Gastroesophageal sphincter (tissue), 4 donors: ENCODE results near the gene RPTOR. TPM values are rescaled to one million over a fixed set of nuclear protein-coding genes. Genes with fewer than 3 reads are reported as not detected.
"Not testable (repeated sequence)": the region's sequence is repeated elsewhere in the genome, so short reads cannot be mapped to it uniquely, and the experiment has no call there.

Experiments
- ATAC-seq: fragments of 150-250 bp; one replicate; pipeline ENCODE4 v1.9.1; 2016; ENCODE audit warnings: mild to moderate bottlenecking, moderate library complexity
- H3K27ac ChIP-seq, 4 donors: fragments of 200-600 bp; sonication (generic) in 3 of 4; 1 replicate in 3 of 4; 2 replicates in 1 of 4; pipeline ENCODE4 v1.5.1; 2016 to 2019
- H3K27me3 ChIP-seq: fragments of 200-600 bp; sonication (generic); one replicate; pipeline ENCODE4 v1.5.1; 2019
- H3K36me3 ChIP-seq, 2 donors: fragments of 200-600 bp; sonication (generic); one replicate each; pipeline ENCODE4 v1.5.1; 2019; ENCODE audit warnings: control low read depth in 1 of 2
- H3K4me1 ChIP-seq, 3 donors: fragments of 200-600 bp; sonication (generic); 1 replicate in 2 of 3; 2 replicates in 1 of 3; pipeline ENCODE4 v1.5.1; 2016 to 2019; ENCODE audit warnings: control low read depth in 2 of 3
- H3K4me3 ChIP-seq, 2 donors: fragments of 200-600 bp; sonication (generic); one replicate each; pipeline ENCODE4 v1.5.1; 2019; ENCODE audit warnings: mild to moderate bottlenecking in 1 of 2, moderate library complexity in 1 of 2
- H3K9me3 ChIP-seq, 3 donors: fragments of 200-600 bp; sonication (generic); one replicate each; pipeline ENCODE4 v1.5.1; 2017 to 2019; ENCODE audit warnings: control low read depth in 2 of 3
- CTCF ChIP-seq, 4 experiments: fragments of 200-600 bp in 2 of 4; fragments of 450-650 bp in 2 of 4; sonication (generic) in 1 of 4; IDR thresholded peaks; one replicate each; pipeline ENCODE4 v1.5.1; 2017 to 2019; ENCODE audit warnings: antibody characterized with exemption in 4 of 4, mild to moderate bottlenecking in 2 of 4, moderate library complexity in 2 of 4
- EP300 ChIP-seq: sonication (generic); formaldehyde crosslinking; IDR thresholded peaks from one replicate; pipeline ENCODE4 v1.6.1; 2017; ENCODE audit warnings: antibody characterized with exemption, mild to moderate bottlenecking
- POLR2A ChIP-seq, 2 donors: fragments of 450-650 bp; IDR thresholded peaks; one replicate each; pipeline ENCODE4 v1.6.1; 2017; ENCODE audit warnings: antibody characterized with exemption in 2 of 2, mild to moderate bottlenecking in 2 of 2, moderate library complexity in 1 of 2
- POLR2AphosphoS5 ChIP-seq: sonication (generic); formaldehyde crosslinking; IDR thresholded peaks from one replicate; pipeline ENCODE4 v1.6.1; 2017; ENCODE audit warnings: antibody characterized with exemption
- WGBS, 2 donors: methylation state at CpG; one replicate each; pipeline ENCODE4 v1.1.5; 2018; ENCODE audit warnings: low coverage in 1 of 2; 5-methylcytosine and 5-hydroxymethylcytosine counted together
- total RNA-seq, 4 donors: library from RNA; depleted of rRNA; stranded (reverse); fragments of >200 nt; gene quantifications; one replicate each; pipeline ENCODE4 v1.1.0, GENCODE V29; 2016

Gene RPTOR
- total RNA-seq, 4 donors from 2014 or later, result 25.7 to 56.8 (median 39.7) TPM

GRCh38 chr17:80873307-80873951, 328.8 kb downstream of the RPTOR start:
- no peak for TF ChIP-seq POLR2AphosphoS5
- no peak for TF ChIP-seq CTCF (IDR thresholded peaks at IDR 0.05)
- TF ChIP-seq EP300, result no peak
- TF ChIP-seq POLR2A (IDR thresholded peaks at IDR 0.05), result no peak
- ATAC-seq, result no peak
- Histone ChIP-seq H3K27me3 (no peaks in the 10 kb centered on the region), H3K4me3 (no peak overlapping the region), H3K4me1 (no peaks in the 10 kb centered on the region), H3K9me3 (no peaks in the 10 kb centered on the region), H3K27ac (no peak overlapping the region), H3K36me3 (peaks cover 0 to 39% of the 10 kb centered on the region in 2 donors)
- WGBS, 2 donors, result 86 to 96% methylated on average over 3 to 7 of the region's 14 CpGs

GRCh38 chr17:80874866-80875445, 330.3 kb downstream of the RPTOR start:
- H3K4me3 ChIP-seq, result no peak overlapping the region
- H3K4me1 ChIP-seq, result no peaks in the 10 kb centered on the region
- 89 to 97% methylated on average over 17 to 19 of the region's 19 CpGs for WGBS, 2 donors
- H3K9me3 ChIP-seq, result no peaks in the 10 kb centered on the region
- no peak for ATAC-seq
- no peak for TF ChIP-seq POLR2AphosphoS5
- no peak for TF ChIP-seq EP300
- no peak for TF ChIP-seq POLR2A (IDR thresholded peaks at IDR 0.05)
- TF ChIP-seq CTCF (IDR thresholded peaks at IDR 0.05), result no peak
- H3K27ac ChIP-seq, result no peak overlapping the region
- no peaks in the 10 kb centered on the region for H3K27me3 ChIP-seq
- peaks cover 0 to 45% of the 10 kb centered on the region in 2 donors for H3K36me3 ChIP-seq

- H3K36me3 ChIP-seq, result peaks cover 0 to 51% of the 10 kb centered on the region in 2 donors
- H3K27ac ChIP-seq, H3K27me3 ChIP-seq, ATAC-seq, H3K9me3 ChIP-seq, H3K4me3 ChIP-seq, H3K4me1 ChIP-seq: not testable (repeated sequence)
- WGBS, 2 donors, result 92 to 95% methylated on average over 4 to 15 of the region's 29 CpGs
These were observed 330.9 kb downstream of the RPTOR start for GRCh38 chr17:80875480-80875995.

GRCh38 chr17:80876456-80876949, 331.9 kb downstream of the RPTOR start:
- H3K4me1 ChIP-seq, ATAC-seq, H3K27me3 ChIP-seq, H3K27ac ChIP-seq, H3K4me3 ChIP-seq, H3K9me3 ChIP-seq: not testable (repeated sequence)
- peaks cover 0 to 60% of the 10 kb centered on the region in 2 donors for H3K36me3 ChIP-seq
- 100% methylated on average over 1 to 3 of the region's 39 CpGs for WGBS, 2 donors

- no peak for ATAC-seq
- peaks cover 0 to 65% of the 10 kb centered on the region in 2 donors for H3K36me3 ChIP-seq
- no peaks in the 10 kb centered on the region for H3K9me3 ChIP-seq
- no peak for TF ChIP-seq POLR2AphosphoS5
- TF ChIP-seq CTCF (IDR thresholded peaks at IDR 0.05), result no peak
- no peak for TF ChIP-seq EP300
- no peak for TF ChIP-seq POLR2A (IDR thresholded peaks at IDR 0.05)
- no peaks in the 10 kb centered on the region for H3K4me1 ChIP-seq
- whole genome bisulfite sequencing, 2 donors, result 86 to 100% methylated on average over 11 to 16 of the region's 32 CpGs
- no peak overlapping the region for H3K27ac ChIP-seq
- H3K27me3 ChIP-seq, result no peaks in the 10 kb centered on the region
- H3K4me3 ChIP-seq, result no peak overlapping the region
These were observed 332.5 kb downstream of the RPTOR start for GRCh38 chr17:80876950-80877728.
